H1 (cell line): ENCODE data around the gene AQP6. TPM values are rescaled to one million over a fixed set of nuclear protein-coding genes. Genes with fewer than 3 reads are reported as not detected.

Experiments
- BRCA1 ChIP-seq: IDR thresholded peaks from 2 replicates; pipeline ENCODE4 v1.6.1; 2012; ENCODE audit warnings: low read depth, low read length, improper control_type of control experiment
- POU5F1 ChIP-seq: IDR thresholded peaks from 2 replicates; pipeline ENCODE4 v1.6.1; 2011; ENCODE audit warnings: low read depth, mild to moderate bottlenecking, low read length, moderate library complexity
- RAD21 ChIP-seq, 2 experiments: IDR thresholded peaks in 1 of 2; conservative IDR thresholded peaks in 1 of 2; 2 replicates each; pipeline ENCODE4 v1.6.1; 2011; ENCODE audit warnings: low read depth in 2 of 2, low read length in 2 of 2, improper control_type of control experiment in 1 of 2, inconsistent platforms in 1 of 2, mild to moderate bottlenecking in 1 of 2, moderate library complexity in 1 of 2
- SAP30 ChIP-seq: fragments of 300-600 bp; sonication (generic); IDR thresholded peaks from 2 replicates; pipeline ENCODE4 v1.7.1; 2012; ENCODE audit warnings: low read length, moderate library complexity, mild to moderate bottlenecking, inconsistent platforms; ENCODE audit not compliant: insufficient read depth, insufficient replicate concordance
- SIX5 ChIP-seq: IDR thresholded peaks from 2 replicates; pipeline ENCODE4 v1.6.1; 2011; ENCODE audit warnings: mild to moderate bottlenecking, low read depth, low read length
- SP2 ChIP-seq: IDR thresholded peaks from 2 replicates; pipeline ENCODE4 v1.6.1; 2012; ENCODE audit warnings: mild to moderate bottlenecking, low read length, inconsistent platforms
- SP4 ChIP-seq: IDR thresholded peaks from 2 replicates; pipeline ENCODE4 v1.6.1; 2012; ENCODE audit warnings: low read length, inconsistent platforms
- ZNF274 ChIP-seq: IDR thresholded peaks from 2 replicates; pipeline ENCODE4 v1.7.0; 2012; ENCODE audit warnings: low read length, borderline replicate concordance; ENCODE audit errors: extremely low read depth
- polyA plus RNA-seq, 7 experiments: library from polyadenylated mRNA; depleted of rRNA in 3 of 7; stranded (reverse) in 5 of 7; unstranded in 2 of 7; fragments of >200 nt in 5 of 7; fragments of 200-250 nt in 2 of 7; gene quantifications; 1 replicate in 5 of 7; 2 replicates in 1 of 7; 4 replicates in 1 of 7; pipeline versions ENCODE4 v1.2.1 to v1.2.3, GENCODE V29; 2011 to 2013; ENCODE audit warnings: missing spikeins in 2 of 7, mixed read lengths in 2 of 7
- total RNA-seq: library from RNA; stranded (reverse); fragmentation: NEBNext Ultra II Directional; extraction: Animal tissue kit (Norgen Biotek cat#: 25700); gene quantifications from 2 replicates; pipeline ENCODE4 v1.2.1, GENCODE V29; 2021

The AQP6 gene
- total and polyA plus RNA-seq, 2 of the 8 experiments (the other 6 are each of a cell fraction or from before 2014, with no cell fraction given), result 0.03 to 0.17 TPM

DNA sequence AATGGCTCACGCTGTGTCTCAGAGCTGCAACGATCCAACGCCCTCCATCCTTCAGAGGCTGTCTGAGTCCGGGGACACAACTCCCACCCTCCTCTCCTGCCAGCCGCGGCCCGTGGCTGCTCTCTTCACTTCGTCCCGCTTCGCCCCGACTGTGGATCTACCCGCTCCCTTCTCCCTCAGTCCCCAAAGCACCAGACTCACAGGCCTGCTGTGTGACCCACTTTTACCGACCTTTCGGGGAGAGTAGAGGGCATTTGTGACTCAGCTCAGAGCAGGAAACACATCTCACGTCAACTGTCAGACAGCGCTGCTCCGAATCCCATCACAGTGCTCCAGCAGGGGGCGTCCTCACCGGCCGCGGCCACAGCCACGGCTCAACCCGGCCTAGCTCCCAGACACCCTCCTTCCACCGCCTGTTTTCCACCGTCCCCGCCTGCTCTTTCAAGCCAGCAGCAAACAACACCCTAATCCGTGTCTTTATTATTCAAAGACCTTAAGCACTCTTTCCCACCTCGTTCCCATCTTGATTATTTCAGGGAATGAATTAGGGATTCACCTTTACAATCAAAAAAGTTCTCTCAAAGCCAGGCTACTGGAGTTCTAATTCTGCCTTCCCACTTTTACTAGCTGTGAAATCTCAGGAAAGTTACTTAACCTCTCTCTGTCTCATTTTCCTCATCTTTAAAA lies 27.2 kb upstream of the AQP6 start (continued):
- TF ChIP-seq SIX5 (no peak), SP4 (no peak), BRCA1 (no peak), RAD21 (IDR thresholded peaks at IDR 0.05 in 1 of 2, conservative IDR thresholded peaks at IDR 0.05 in 1 of 2; ENCODE audit: low read depth in 2 of 2, low read length in 2 of 2) (peak; percentile 54 to 64), SAP30 (no peak), POU5F1 (no peak), ZNF274 (no peak), SP2 (no peak)
- TF ChIP-seq, all 59 proteins: peak for 16
